ENCODE data around the gene TNFAIP8. TPM values are rescaled to one million over a fixed set of nuclear protein-coding genes. Genes with fewer than 3 reads are reported as not detected.

TNFAIP8 gene
- total and polyA plus RNA-seq, 9 of the 15 experiments (the other 6 are each of a cell fraction or from before 2014, with no cell fraction given) = 29.9 to 52.2 (median 44.8) TPM

DNA sequence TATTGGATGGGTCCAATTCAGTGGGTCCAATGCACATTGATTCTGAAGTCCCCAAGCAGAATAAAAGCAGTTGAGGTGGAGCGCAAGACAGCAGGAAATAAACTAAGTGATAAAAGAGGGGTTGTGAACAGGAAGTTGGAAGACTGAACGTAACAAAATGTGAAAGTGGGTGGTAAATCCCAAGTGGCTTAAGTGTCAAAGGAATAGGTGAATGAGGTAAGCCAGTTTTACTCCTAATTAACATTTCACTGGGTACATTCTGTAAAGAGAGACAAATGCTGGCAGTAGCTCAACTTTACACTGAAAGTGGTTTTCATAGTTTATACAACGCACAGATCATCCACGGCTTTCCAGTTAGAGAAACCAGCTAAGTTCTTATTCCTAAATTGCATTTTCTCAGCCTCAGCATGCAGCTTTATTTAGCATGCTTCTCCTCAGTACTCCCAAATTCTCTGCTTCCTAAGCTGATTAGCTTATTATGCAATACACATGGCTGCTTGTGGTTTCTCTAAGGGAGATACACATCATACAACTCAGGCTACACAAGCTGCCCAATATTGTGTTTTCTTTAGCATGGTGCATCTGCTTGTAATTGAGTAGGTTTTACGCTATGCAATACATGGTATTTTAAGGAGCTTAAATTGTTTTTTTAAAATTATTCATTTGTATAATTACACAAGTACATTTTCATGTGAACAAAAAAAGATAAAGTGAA lies 62.2 kb downstream of the TNFAIP8 start (continued):
- TF ChIP-seq NR0B1 (IDR thresholded peaks at IDR 0.05; ENCODE audit: partially characterized antibody) (no peak), HDAC1 (IDR thresholded peaks at IDR 0.05) (no peak), SRF (CRISPR knock-in tag; IDR thresholded peaks at IDR 0.05) (no peak), RUNX1 (IDR thresholded peaks at IDR 0.05; ENCODE audit: low read depth) (no peak), POU5F1 (IDR thresholded peaks at IDR 0.05; ENCODE audit: borderline replicate concordance, low read depth, low read length, partially characterized antibody) (no peak), CBX3 (IDR thresholded peaks at IDR 0.05; ENCODE audit: borderline replicate concordance in 1 of 2, low read length in 2 of 2) (no peak), GTF2B (IDR thresholded peaks at IDR 0.05; ENCODE audit: extremely low read depth, insufficient read length) (peak; percentile 81), ZNF274 (IDR thresholded peaks at IDR 0.05; ENCODE audit: borderline replicate concordance, low read depth, low read length) (no peak), ADNP (tag; IDR thresholded peaks at IDR 0.05) (no peak), PML (IDR thresholded peaks at IDR 0.05; ENCODE audit: low read length) (peak; percentile 82; the same call in 1 of the 2 replicates), NR2F6 (CRISPR knock-in tag; IDR thresholded peaks at IDR 0.05) (no peak), ARID2 (IDR thresholded peaks at IDR 0.05) (no peak), SPI1 (IDR thresholded peaks at IDR 0.05; ENCODE audit: borderline replicate concordance, low read depth, low read length) (no peak), ATF1 (CRISPR knock-in tag; IDR thresholded peaks at IDR 0.05) (no peak), ATF1 (tag; IDR thresholded peaks at IDR 0.05) (no peak), PKNOX1 (IDR thresholded peaks at IDR 0.05) (no peak), CHD4 (IDR thresholded peaks at IDR 0.05; ENCODE audit: insufficient read depth, insufficient replicate concordance, low read depth, low read length, poor library complexity, severe bottlenecking) (no peak), U2AF1 (optimal IDR thresholded peaks at IDR 0.05; ENCODE audit: low read depth, low read length) (no peak), ZNF639 (CRISPR knock-in tag; conservative IDR thresholded peaks at IDR 0.05 in 1 of 2, IDR thresholded peaks at IDR 0.05 in 1 of 2) (0 out of 4 replicates have a peak, but pooled peaks of 1 of the 2 experiments have one; percentile 40)
- TF ChIP-seq, protein P1, sequence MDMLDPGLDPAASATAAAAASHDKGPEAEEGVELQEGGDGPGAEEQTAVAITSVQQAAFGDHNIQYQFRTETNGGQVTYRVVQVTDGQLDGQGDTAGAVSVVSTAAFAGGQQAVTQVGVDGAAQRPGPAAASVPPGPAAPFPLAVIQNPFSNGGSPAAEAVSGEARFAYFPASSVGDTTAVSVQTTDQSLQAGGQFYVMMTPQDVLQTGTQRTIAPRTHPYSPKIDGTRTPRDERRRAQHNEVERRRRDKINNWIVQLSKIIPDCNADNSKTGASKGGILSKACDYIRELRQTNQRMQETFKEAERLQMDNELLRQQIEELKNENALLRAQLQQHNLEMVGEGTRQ (CRISPR knock-in tag; IDR thresholded peaks at IDR 0.05) = no peak
- TF ChIP-seq, protein P2, sequence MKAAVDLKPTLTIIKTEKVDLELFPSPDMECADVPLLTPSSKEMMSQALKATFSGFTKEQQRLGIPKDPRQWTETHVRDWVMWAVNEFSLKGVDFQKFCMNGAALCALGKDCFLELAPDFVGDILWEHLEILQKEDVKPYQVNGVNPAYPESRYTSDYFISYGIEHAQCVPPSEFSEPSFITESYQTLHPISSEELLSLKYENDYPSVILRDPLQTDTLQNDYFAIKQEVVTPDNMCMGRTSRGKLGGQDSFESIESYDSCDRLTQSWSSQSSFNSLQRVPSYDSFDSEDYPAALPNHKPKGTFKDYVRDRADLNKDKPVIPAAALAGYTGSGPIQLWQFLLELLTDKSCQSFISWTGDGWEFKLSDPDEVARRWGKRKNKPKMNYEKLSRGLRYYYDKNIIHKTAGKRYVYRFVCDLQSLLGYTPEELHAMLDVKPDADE (conservative IDR thresholded peaks at IDR 0.05; ENCODE audit: control insufficient read depth, low read depth, low read length) = no peak
